Measurements from ENCODE around the gene SHROOM3.
"Not testable (repeated sequence)": the region's sequence is repeated elsewhere in the genome, so short reads cannot be mapped to it uniquely, and the experiment has no call there.

SHROOM3 gene

DNA sequence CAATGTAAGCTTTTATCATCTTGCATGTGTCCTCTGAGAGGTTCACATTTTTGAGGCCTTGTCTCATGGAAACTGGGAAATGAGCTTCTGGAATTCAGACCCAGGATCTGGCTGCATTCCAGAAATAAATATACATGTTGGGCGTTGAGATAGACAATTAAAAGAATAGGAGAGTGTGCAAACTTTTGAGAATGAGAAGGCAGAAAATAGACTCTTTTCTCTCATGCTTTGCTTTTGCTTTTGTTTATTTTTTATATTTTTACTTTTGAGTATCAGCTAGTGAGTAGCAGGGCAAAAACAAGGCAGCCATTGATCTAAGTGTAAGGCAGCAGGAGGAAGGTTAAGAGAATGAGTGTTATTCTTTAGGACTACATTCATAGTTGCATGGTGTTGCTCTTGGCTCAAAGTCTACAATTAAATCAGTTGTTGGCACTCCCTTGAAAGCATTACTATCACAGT lies 12.4 kb downstream of the SHROOM3 start:
- DNase-seq: no peak

DNA sequence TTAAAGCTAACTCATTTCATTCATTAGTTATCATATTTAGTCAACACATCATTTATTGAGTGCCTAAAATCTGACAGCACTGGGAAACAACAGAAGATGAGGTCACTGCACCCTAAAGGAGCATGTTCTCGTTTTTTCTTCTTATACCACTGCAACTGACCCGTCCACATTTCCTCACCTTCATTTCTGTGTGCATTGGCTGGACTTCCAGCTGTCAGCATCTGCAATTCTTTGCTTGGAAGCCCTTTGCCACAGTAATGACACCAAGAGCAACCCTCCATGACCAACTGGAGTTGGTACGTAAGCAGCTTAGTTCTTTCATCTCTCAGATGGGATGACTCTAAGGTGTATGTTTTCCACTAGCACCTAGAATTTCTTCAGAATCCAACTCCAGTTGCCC lies 13.2 kb downstream of the SHROOM3 start:
- no peak for DNase-seq

DNA sequence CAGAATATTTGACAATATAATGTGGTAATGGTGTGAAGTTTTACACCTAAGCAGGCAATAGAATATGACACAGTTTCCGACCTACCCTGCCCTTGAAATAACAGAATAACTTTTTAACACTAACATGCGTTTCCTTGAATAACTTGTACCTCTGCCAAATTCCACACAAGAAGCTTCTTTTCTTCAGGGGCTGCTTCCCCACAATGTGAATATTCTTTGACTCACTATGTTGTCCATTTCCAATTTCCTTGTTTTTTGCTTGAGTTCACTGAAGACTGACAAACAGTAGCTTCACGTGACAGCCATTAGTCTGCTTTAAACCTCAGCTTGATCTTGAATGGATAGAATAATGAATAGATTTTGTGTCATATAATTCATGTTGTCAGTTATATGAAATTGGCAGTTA lies 14.3 kb downstream of the SHROOM3 start:
- no peak for DNase-seq

DNA sequence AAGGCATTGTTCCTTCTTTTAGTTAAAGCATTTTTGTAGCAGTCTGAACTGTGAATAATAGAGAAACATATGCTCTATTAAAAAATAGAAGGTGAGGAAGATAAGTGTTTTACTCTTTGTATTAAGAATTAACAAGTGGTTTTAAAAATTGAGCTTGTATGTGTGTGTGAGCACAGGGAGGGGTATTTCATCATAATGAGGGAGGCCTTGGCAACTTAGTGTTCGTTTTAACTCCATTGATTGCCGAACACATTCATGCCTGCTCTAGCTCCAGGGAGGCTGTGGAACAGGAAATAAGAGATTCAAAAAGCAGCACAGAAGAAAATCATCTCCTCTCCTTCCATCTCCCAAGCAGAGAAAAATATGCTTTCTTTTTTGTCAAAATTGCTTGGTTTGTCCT lies 14.8 kb downstream of the SHROOM3 start:
- no peak for DNase-seq

GRCh38 chr4:76453232-76453631 lies 18.2 kb downstream of the SHROOM3 start:
- no peak for DNase-seq

- DNase-seq: not testable (repeated sequence)
These were observed 19.0 kb downstream of the SHROOM3 start for GRCh38 chr4:76454073-76454472.

DNA sequence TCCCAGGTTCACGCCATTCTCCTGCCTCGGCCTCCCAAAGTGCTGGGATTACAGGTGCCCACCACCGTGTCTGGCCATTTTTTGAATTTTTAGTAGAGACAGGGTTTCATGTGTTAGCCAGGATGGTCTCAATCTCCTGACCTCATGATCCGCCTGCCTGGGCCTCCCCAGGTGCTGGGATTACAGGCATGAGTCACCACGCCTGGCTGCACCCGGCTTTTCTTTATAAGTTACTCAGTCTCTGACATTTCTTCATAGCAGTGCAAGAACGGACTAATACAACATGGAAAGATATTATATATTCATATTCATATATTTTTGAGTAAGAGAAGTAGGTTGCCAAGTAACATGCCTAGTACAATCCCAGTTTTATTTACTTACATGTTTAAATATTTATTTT lies 22.9 kb downstream of the SHROOM3 start:
- no peak for DNase-seq

GRCh38 chr4:76458297-76458696 lies 23.3 kb downstream of the SHROOM3 start:
- DNase-seq: no peak

- no peak for DNase-seq
These were observed 23.8 kb downstream of the SHROOM3 start for GRCh38 chr4:76458825-76459224.

DNA sequence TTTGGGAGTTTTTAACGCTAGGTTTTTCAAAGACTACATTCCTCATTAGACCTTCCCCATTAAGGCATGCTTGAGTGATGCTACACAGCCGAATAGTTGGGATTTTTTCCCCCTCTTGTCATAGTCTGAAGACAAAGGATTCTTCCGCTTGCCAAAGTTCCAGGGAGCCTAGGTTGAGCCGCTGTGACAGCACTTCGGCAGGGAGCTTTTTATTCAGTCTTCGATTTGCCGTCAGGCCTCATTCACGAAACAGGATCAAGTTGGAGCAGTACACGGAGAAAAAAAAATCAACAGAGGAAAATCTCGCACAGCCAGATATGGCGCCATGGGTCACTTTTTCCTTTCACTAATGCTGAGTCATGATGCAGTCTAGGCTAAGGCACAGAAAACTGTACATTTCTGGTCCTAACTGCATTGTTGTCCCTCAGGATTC lies 24.3 kb downstream of the SHROOM3 start:
- no peak for DNase-seq

DNA sequence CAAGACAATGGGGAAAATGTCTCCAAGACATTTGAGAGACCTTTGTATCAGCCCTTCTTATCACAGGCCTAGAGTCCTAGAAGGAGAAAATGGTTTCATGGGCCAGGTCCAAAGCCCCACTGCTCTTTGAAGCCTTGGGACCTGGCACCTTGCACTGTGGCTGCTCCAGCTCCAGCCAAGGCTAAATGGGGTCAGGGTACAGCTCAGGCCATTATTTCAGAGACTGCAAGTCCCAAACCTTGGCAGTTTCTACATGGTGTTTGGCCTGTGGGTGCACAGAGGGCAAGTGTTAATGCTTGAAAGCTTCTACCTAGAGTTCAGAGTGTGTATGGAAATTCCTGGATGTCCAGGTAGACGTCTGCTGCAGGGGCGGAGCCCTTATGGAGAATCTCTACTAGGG lies 28.5 kb downstream of the SHROOM3 start:
- no peak for DNase-seq

DNA sequence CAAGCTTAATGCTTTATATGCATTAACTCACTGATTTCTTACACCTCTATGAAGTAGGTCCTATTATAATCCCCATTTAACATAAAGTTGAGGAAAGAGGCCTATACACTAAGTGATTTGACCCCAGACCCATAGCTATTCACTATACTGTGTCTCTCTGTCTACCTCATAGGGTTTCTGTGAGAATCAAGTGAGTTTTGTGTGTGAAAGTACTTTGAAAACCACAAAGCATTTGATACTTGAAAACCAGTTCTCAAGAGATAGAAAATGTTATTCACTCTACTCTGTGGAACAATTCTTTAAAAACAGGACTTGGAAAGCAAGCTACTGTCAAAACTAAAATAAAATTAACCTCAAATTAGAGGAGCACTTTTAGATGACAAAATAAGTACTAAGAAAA lies 35.0 kb downstream of the SHROOM3 start:
- no peak for DNase-seq

DNA sequence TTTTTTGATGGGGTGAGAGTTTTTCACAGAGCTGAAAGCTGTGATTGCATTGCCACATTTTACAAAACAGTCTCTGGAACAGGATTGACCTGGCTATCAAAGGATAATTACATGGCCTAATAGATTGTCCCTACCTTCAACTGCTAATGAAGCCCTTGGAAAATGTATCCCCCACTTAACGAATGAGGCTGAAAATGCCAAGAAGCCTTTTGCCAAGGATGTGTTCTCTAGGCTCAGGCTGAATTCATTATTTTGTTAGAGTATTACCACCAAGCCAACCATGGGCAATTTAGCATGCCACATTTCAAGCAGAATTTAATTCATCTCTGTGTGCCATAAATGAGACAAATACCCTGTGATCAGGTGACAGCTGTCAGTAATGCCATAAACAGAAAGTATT lies 35.5 kb downstream of the SHROOM3 start:
- DNase-seq: no peak

DNA sequence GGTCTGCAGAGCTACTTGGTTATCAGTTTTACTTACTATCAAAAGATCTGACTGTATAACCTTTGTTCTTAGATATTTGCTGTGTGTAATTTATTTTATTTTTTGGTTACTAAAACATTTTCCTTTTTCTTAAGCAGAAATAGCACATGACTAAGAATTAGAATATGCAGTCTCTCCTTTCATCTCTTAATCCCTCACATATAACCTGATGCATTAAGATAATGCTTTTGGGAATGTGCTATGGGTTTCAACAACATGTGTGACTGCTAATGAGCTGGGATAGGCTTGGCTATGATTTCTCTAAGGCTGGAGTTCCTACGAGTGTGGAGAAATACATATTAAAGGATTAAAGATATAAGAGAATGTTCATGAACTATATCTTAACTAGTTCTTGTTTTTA lies 41.5 kb downstream of the SHROOM3 start:
- DNase-seq: no peak

- DNase-seq: no peak
These were observed 49.6 kb downstream of the SHROOM3 start for GRCh38 chr4:76484654-76485053.

GRCh38 chr4:76485450-76485849 lies 50.4 kb downstream of the SHROOM3 start:
- DNase-seq: no peak

DNA sequence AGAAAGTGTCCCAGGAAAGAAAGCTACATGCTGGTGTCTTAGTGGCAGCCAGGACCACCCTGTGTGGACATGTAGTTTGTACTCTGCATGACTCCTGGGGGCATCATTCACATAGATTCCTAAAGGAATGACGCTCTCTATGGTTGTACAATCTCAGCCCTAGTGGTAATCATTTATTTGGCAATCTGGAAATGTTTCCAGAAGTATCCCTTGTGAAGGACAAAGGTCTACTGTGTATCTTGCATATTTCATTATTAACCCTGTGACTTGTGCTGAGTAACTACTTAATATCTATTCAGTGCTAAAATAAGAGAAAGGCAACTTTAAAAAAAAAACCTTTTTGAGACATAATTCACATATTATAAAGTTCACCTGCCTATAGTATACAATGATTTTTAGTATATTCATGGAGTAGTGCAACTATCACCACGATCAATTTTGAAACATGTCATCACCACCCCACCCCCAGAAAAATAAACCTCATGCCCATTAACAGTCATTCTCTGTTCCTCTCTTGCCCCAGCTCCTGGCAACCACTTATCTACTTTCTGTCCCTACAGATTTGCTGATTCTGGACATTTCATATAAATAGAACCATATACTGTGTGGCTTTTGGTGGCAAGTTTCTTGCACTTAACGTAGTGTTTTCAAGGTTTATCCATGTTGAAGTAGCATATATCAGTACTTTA lies 51.7 kb downstream of the SHROOM3 start:
- DNase-seq: no peak

- no peak for DNase-seq
These were observed 52.6 kb downstream of the SHROOM3 start for GRCh38 chr4:76487621-76488020.

- DNase-seq: no peak
These were observed 53.4 kb downstream of the SHROOM3 start for GRCh38 chr4:76488455-76488854.

DNA sequence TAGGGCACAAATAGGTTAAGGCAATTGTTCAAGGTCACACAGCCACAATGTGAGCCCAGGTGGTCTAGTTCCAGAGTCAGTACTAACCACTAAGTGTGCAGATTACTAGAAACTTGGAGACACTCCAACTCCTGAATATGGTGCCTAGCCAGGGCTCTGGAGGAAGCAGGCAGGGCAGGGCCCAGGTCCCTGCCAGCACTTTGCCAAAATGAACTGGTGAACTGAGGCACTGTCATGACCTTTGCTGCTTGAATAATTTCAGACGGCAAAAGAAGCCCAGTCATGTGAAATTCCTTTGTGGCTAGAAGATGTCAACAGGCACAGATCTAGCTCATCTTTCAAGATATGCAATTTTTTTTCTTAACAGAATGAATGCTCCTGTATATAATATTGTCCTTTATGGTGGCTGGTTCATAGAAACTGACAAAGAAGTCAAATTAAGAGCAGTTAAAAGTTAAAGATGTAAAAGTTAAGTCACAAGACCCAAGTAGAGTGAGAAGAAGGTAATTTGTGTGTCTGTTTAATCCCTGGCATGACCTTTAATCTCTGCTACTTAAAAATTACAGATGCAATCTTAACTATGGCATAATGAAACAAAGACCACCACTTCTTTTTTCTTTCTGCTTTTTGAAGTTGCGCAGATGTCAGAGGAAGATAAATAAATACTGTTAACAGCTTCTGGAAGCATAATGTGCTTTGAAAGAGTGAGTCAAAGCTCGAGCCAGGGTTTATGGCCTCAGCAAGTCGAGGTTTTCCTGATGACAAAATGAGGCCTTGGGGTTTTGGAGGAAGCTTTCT lies 54.1 kb downstream of the SHROOM3 start:
- DNase-seq: no peak

- no peak for DNase-seq
These were observed 54.7 kb downstream of the SHROOM3 start for GRCh38 chr4:76489686-76490161.

DNA sequence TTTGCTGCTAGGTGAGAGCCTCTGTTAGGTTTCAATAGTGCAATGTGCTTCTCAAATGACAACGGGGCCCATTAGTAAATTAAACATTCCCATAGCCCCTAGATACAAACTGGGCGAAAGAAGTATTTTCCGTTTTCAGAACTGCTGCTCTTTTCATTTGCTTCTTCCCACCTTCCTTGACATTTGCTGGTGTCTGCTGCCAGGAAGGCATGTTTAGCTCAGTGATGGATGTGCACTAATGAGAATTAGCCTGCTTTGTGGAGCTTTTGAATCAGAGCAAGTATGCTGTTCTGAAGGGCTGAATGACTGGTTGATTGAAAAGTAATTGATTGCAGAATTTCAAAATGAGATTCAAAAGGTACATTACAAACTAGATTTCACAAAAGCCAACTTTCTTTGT lies 57.0 kb downstream of the SHROOM3 start:
- DNase-seq: no peak

- DNase-seq: no peak
These were observed 59.2 kb downstream of the SHROOM3 start for GRCh38 chr4:76494243-76494642.

DNA sequence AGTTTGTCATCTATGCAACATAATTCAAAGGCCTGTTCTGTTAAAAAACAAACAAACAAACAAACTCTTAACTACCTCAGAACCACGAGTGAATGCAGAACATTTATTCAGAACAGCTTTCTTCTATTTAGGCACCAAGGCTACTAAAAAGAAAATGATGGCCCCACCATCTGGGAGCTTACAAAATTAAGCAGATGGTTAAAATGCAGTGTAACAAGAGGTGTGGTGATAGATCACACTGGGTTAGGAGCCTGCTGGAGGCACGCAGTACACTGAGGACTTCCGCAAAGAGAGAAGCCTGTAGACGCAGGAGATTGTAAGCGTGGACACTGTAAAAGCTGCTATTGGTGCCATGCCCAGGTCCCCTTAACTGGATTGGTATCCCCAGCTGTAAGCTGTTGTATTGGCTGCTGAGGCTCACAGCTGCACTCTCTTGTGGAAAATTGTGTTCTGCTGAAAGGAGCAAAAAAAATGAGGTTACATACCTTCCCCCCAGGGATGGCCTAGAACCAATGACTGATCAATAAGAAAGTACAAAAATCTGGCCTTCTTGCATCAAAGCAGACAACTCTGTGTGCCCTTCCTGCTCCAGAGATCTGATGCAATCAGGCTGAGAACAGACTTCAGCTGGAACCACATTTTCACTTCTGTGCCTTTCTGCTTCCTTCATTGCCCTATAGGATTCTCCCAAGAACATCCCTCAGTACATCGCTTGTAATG lies 60.0 kb downstream of the SHROOM3 start:
- DNase-seq: no peak

All from effector CD4-positive, alpha-beta T cell (primary cell).